Mesodermal cell (in vitro differentiated cells): ENCODE measurements around the gene SCN1A.

Source experiments
- H3K27ac ChIP-seq: 2 replicates; pipeline ENCODE4 v1.7.0; 2013; ENCODE audit warnings: mild to moderate bottlenecking, low read depth, low read length, moderate library complexity; ENCODE audit not compliant: severe bottlenecking
- H3K36me3 ChIP-seq: 2 replicates; pipeline ENCODE4 v1.7.1; 2013; ENCODE audit warnings: mild to moderate bottlenecking, low read length, moderate library complexity; ENCODE audit not compliant: control insufficient read depth, insufficient read depth
- H3K4me1 ChIP-seq: one replicate; pipeline ENCODE4 v1.7.1; 2013; ENCODE audit warnings: mild to moderate bottlenecking, low read length; ENCODE audit not compliant: insufficient read depth, control insufficient read depth, poor library complexity, severe bottlenecking
- H3K4me3 ChIP-seq: 2 replicates; pipeline ENCODE4 v1.7.0; 2013; ENCODE audit warnings: low read length, control low read depth, mild to moderate bottlenecking; ENCODE audit not compliant: insufficient read depth, poor library complexity, severe bottlenecking; ENCODE audit errors: extremely low read depth
- H3K9me3 ChIP-seq: 2 replicates; pipeline ENCODE4 v1.7.1; 2013; ENCODE audit warnings: mild to moderate bottlenecking, low read length, moderate library complexity; ENCODE audit not compliant: control insufficient read depth
- WGBS, 2 experiments: methylation state at CpG; one replicate each; pipeline ENCODE4 v1.1.5; 2013; ENCODE audit warnings: missing lambda C conversion rate in 2 of 2; ENCODE audit not compliant: insufficient coverage in 2 of 2; 5-methylcytosine and 5-hydroxymethylcytosine counted together

SCN1A gene

DNA sequence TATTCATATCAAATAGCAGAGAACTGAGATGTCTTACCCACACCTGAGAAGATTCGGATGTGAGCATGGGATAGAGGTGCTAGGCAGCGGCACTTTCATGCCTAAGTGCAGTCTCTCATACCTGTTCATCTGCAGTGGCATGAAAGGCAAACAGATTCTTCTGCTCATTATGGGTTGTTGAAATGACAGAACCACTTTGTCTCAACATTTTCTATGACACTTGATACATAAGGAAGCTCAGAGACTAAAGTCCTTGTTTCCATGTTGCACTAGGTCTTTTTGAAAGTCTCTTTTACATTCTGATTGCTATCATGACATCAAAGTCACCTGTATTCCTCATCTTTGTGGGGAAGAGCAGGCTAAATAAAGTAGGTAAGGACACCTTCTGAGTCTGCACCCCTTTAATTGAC is 8.0 kb upstream of the SCN1A start:
- 100% methylated on average over 1 of the region's 2 CpGs for WGBS, 2 experiments
- Histone ChIP-seq H3K4me3 (no peak overlapping the region), H3K9me3 (no peaks in the 10 kb centered on the region), H3K4me1 (no peaks in the 10 kb centered on the region), H3K36me3 (no peaks in the 10 kb centered on the region), H3K27ac (no peak overlapping the region)

GRCh38 chr2:166135152-166135848 is 7.5 kb upstream of the SCN1A start:
- no peaks in the 10 kb centered on the region for H3K36me3 ChIP-seq
- H3K4me3 ChIP-seq: no peak overlapping the region
- no peaks in the 10 kb centered on the region for H3K4me1 ChIP-seq
- WGBS, 2 experiments: 79 to 80% methylated on average over 2 to 3 of the region's 6 CpGs
- no peaks in the 10 kb centered on the region for H3K9me3 ChIP-seq
- H3K27ac ChIP-seq: no peak overlapping the region

- no peaks in the 10 kb centered on the region for H3K4me1 ChIP-seq
- H3K27ac ChIP-seq: no peak overlapping the region
- no peaks in the 10 kb centered on the region for H3K9me3 ChIP-seq
- WGBS, 2 experiments: 67% methylated on average over 1 of the region's 3 CpGs; no CpG with 5 or more reads in 1 of the 2 experiments
- H3K4me3 ChIP-seq: no peak overlapping the region
- no peaks in the 10 kb centered on the region for H3K36me3 ChIP-seq
Measured at GRCh38 chr2:166134252-166135151, 6.7 kb upstream of the SCN1A start.

- no peaks in the 10 kb centered on the region for H3K4me1 ChIP-seq
- WGBS, 2 experiments: 89 to 100% methylated on average over 2 to 4 of the region's 7 CpGs
- H3K27ac ChIP-seq: no peak overlapping the region
- H3K9me3 ChIP-seq: no peaks in the 10 kb centered on the region
- H3K36me3 ChIP-seq: no peaks in the 10 kb centered on the region
- no peak overlapping the region for H3K4me3 ChIP-seq
Measured at GRCh38 chr2:166133653-166134052, 5.8 kb upstream of the SCN1A start.

DNA sequence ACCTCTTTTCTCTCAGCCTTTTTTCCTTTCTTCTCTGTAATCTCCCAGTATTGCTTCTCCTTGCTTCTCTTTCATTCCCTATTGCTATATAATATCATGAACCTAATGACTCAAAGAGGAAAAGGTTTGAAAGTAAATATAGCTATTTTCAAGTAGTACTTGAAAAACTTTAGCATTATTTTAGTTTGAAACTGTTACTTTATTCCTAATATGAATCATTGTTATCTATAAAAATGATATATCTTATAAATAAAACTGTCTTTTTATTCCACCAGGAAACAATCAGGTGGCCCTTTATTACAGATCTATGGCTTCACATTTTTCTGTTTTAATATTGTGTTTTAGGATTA is 311 bp upstream of the SCN1A start:
- H3K27ac ChIP-seq: no peak overlapping the region
- no peaks in the 10 kb centered on the region for H3K4me1 ChIP-seq
- no peak overlapping the region for H3K4me3 ChIP-seq
- H3K9me3 ChIP-seq: no peaks in the 10 kb centered on the region
- H3K36me3 ChIP-seq: no peaks in the 10 kb centered on the region

DNA sequence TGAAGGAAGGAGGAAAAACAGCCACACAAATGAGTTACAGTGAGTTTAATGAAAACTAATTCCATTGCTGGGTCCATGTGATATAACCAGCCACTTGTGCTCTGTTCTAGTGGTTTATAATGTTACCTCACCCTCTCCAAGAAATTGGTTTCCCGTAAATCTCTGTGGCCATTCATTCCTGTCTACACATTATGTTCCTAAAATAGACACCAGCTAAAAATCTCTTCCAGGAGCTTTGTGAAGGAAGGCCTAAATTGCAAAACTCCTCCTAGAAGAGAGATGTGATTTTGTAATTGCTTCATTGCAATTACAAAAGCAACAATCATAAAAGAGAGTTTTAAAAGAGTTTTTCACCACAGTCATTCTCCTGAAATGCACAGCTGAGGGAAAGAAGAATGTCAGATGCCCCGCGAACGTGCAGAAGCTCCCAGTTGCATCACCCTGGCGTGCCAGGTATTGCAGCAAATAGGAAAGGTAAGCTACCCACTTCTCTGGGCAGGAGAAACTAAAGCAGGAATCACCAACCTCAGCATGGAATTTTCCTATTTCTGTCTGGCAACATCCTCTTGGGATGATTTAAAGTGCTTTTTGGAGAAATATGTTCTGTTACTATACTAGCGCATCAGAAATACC is 1.7 kb downstream of the SCN1A start:
- 84 to 100% methylated on average over 1 to 5 of the region's 6 CpGs for WGBS, 2 experiments
- Histone ChIP-seq H3K4me3 (no peak overlapping the region), H3K27ac (no peak overlapping the region), H3K4me1 (no peaks in the 10 kb centered on the region), H3K36me3 (no peaks in the 10 kb centered on the region), H3K9me3 (no peaks in the 10 kb centered on the region)

DNA sequence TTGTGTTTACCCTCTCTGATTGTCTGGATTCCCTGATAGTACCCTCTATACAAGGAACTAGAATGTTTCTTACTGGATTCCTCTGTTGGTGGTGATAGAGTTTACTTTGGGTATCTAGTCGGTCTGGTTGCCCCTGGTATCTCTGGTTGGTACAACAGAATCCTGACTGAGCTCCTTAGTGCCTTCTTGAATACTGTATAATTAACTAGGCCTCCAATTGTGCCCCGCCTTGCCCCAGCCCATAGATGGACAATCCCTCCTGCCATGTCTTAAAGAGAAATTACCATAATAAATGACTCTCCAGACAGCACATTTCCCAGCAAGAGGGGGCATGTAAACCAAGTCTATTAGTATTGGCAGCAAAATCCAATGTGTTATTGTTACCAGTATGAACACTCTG is 2.3 kb downstream of the SCN1A start:
- Histone ChIP-seq H3K4me1 (no peaks in the 10 kb centered on the region), H3K36me3 (no peaks in the 10 kb centered on the region), H3K27ac (no peak overlapping the region), H3K4me3 (no peak overlapping the region), H3K9me3 (no peaks in the 10 kb centered on the region)
- WGBS, 2 experiments: 67 to 80% methylated on average over 1 of the region's 2 CpGs

DNA sequence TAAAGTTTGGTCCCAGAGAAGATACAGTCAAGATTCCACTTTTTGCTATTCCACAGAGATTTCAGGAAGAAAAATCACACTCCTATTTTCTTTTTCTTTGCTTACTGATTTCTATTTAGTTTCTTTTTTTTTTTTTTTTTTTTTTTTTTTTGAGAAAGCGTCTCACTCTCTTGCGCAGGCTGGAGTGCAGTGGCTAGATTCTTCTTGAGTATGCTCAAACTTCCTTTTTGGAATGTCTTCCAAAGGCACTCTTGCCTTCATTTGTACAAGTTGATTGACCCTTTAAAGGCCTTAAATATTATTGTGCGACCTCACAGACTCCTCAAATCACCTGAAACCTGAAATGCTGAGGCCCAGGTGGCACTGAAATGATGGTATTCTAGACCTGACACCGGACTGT is 9.6 kb downstream of the SCN1A start:
- Histone ChIP-seq H3K36me3 (no peaks in the 10 kb centered on the region), H3K4me1 (no peaks in the 10 kb centered on the region), H3K27ac (no peak overlapping the region), H3K4me3 (no peak overlapping the region), H3K9me3 (no peaks in the 10 kb centered on the region)
- 96 to 100% methylated on average over 2 to 4 of the region's 4 CpGs for WGBS, 2 experiments

DNA sequence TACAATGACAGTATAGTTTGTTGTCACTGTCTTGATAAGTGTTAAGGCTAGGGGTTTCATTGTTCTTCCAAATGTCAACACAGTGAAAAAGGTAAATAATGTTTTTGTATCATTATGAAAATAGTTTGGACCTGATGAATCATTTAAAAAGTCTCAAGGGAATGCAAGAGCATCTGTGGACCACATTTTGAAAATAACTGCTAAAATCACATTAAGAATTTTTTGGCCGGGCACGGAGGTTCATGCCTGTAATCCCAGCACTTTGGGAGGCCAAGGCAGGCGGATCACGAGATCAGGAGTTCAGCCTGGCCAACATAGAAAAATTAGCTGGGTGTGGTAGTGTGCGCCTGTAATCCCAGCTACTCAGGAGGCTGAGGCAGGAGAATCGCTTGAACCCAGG is 10.3 kb downstream of the SCN1A start:
- 85 to 89% methylated on average over 4 to 5 of the region's 6 CpGs for WGBS, 2 experiments
- no peaks in the 10 kb centered on the region for H3K4me1 ChIP-seq
- H3K36me3 ChIP-seq: no peaks in the 10 kb centered on the region
- H3K4me3 ChIP-seq: no peak overlapping the region
- H3K9me3 ChIP-seq: no peaks in the 10 kb centered on the region
- no peak overlapping the region for H3K27ac ChIP-seq

GRCh38 chr2:166115589-166115988 is 12.2 kb downstream of the SCN1A start:
- WGBS, 2 experiments: no CpG with 5 or more reads among the region's 4 CpGs
- Histone ChIP-seq H3K27ac (no peak overlapping the region), H3K36me3 (no peaks in the 10 kb centered on the region), H3K9me3 (no peaks in the 10 kb centered on the region), H3K4me1 (no peaks in the 10 kb centered on the region), H3K4me3 (no peak overlapping the region)

DNA sequence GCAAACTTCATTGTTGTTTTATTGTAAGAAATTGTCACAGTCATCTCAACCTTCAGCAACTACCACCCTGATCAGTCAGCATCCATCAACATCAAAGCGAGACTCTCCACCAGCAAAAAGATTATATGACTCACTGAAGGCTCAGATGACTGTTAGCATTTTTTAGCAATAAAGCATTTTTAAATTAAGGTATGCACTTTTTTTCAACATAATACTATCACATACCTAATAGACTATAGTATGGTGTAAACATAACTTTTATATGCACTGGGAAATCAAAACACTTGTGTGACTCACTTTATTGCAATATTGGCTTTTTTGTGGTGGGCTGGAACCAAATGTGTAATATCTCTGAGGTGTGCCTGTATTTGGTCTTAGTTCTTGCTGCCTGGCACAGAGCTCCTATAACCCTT is 15.6 kb downstream of the SCN1A start:
- WGBS, 2 experiments: no CpG with 5 or more reads among the region's 1 CpG
- H3K9me3 ChIP-seq: no peaks in the 10 kb centered on the region
- no peak overlapping the region for H3K4me3 ChIP-seq
- H3K36me3 ChIP-seq: no peaks in the 10 kb centered on the region
- H3K27ac ChIP-seq: no peak overlapping the region
- no peaks in the 10 kb centered on the region for H3K4me1 ChIP-seq
